HepG2 (cell line): Measurements from ENCODE around the gene ASPRV1. TPM values are rescaled to one million over a fixed set of nuclear protein-coding genes. Genes with fewer than 3 reads are reported as not detected.

Experiments used
- ARNT ChIP-seq: fragments of 450-650 bp; IDR thresholded peaks from 2 replicates; pipeline ENCODE4 v1.6.1; 2017
- CEBPB ChIP-seq: IDR thresholded peaks from 2 replicates; pipeline ENCODE4 v1.6.1; 2011; ENCODE audit warnings: low read depth, low read length, improper control_type of control experiment, borderline replicate concordance
- DMAP1 ChIP-seq: IDR thresholded peaks from 2 replicates; pipeline ENCODE4 v1.6.1; 2016
- DR1 ChIP-seq: sonication (generic); formaldehyde crosslinking; IDR thresholded peaks from 2 replicates; pipeline ENCODE4 v1.8.0; 2021; ENCODE audit warnings: mild to moderate bottlenecking, missing genetic modification reagents, inconsistent platforms
- E2F5 ChIP-seq: sonication (generic); formaldehyde crosslinking; conservative IDR thresholded peaks from 2 replicates; pipeline ENCODE4 v1.4.0; 2020; ENCODE audit warnings: missing genetic modification reagents
- FOXP1 ChIP-seq, 2 experiments: fragments of 450-650 bp in 1 of 2; IDR thresholded peaks; 2 replicates each; pipeline ENCODE4 v1.6.1; 2017 to 2018; ENCODE audit warnings: antibody characterized with exemption in 1 of 2
- HMGA1 ChIP-seq: sonication (generic); formaldehyde crosslinking; conservative IDR thresholded peaks from 2 replicates; pipeline ENCODE4 v1.4.0; 2020; ENCODE audit warnings: missing genetic modification reagents
- HOXA3 ChIP-seq: sonication (generic); formaldehyde crosslinking; IDR thresholded peaks from 2 replicates; pipeline ENCODE4 v1.5.0; 2020; ENCODE audit warnings: missing genetic modification reagents
- SP1 ChIP-seq, 2 experiments: fragments of 450-650 bp in 1 of 2; sonication (generic) in 1 of 2; formaldehyde crosslinking in 1 of 2; IDR thresholded peaks; 2 replicates each; pipeline versions ENCODE4 v1.4.0 to v1.6.1; 2016 to 2020; ENCODE audit warnings: missing genetic modification reagents in 1 of 2
- WIZ ChIP-seq: sonication (generic); formaldehyde crosslinking; IDR thresholded peaks from 2 replicates; pipeline ENCODE4 v1.5.1; 2020; ENCODE audit warnings: mild to moderate bottlenecking, missing genetic modification reagents
- ZNF407 ChIP-seq: sonication (generic); formaldehyde crosslinking; IDR thresholded peaks from one replicate; pipeline ENCODE4 v1.5.1; 2020; ENCODE audit warnings: mild to moderate bottlenecking, missing genetic modification reagents; ENCODE audit errors: not compliant biosample characterization
- ZNF430 ChIP-seq: sonication (generic); formaldehyde crosslinking; IDR thresholded peaks from 2 replicates; pipeline ENCODE4 v1.9.0; 2021; ENCODE audit warnings: mild to moderate bottlenecking, missing genetic modification reagents
- polyA plus RNA-seq, 8 experiments: library from polyadenylated mRNA; depleted of rRNA in 3 of 8; stranded (reverse) in 7 of 8; unstranded in 1 of 8; fragments of >200 nt; fragmentation: Illumina TruSeq in 4 of 8; extraction: Trizol in 4 of 8; gene quantifications; 2 replicates each; pipeline versions ENCODE4 v1.2.1 to v1.2.3, GENCODE V29; 2011 to 2016; ENCODE audit warnings: low read depth in 4 of 8, missing spikeins in 1 of 8, mixed read lengths in 1 of 8; ENCODE audit not compliant: insufficient read depth in 1 of 8
- total RNA-seq, 5 experiments: library from RNA; depleted of rRNA; stranded (reverse); fragments of >200 nt; fragmentation: Illumina TruSeq; extraction: Trizol; gene quantifications; 2 replicates each; pipeline ENCODE4 v1.2.3, GENCODE V29; 2016; ENCODE audit warnings: low read depth in 1 of 5
- TF ChIP-seq, protein P1 (sequence below): sonication (generic); formaldehyde crosslinking; conservative IDR thresholded peaks from 2 replicates; pipeline ENCODE4 v1.4.0; 2020; ENCODE audit warnings: mild to moderate bottlenecking, missing genetic modification reagents, moderate library complexity
- TF ChIP-seq, protein P2 (sequence below), 2 experiments: sonication (generic) in 1 of 2; formaldehyde crosslinking in 1 of 2; IDR thresholded peaks; 2 replicates each; pipeline versions ENCODE4 v1.5.1 to v1.6.1; 2011 to 2020; ENCODE audit warnings: borderline replicate concordance in 1 of 2, low read depth in 1 of 2, low read length in 1 of 2, mild to moderate bottlenecking in 1 of 2, missing genetic modification reagents in 1 of 2, moderate library complexity in 1 of 2

The ASPRV1 gene
- total and polyA plus RNA-seq, 2 of the 13 experiments (the other 11 are each of a cell fraction or from before 2014, with no cell fraction given), result 0.40 to 0.48 TPM

GRCh38 chr2:69975853-69976462 lies 14.5 kb upstream of the ASPRV1 start (continued):
- TF ChIP-seq ZNF407 (CRISPR knock-in tag) (peak; percentile 45), FOXP1 (IDR thresholded peaks at IDR 0.05) (no peak), FOXP1 (CRISPR knock-in tag; IDR thresholded peaks at IDR 0.05) (no peak), E2F5 (no peak), WIZ (CRISPR knock-in tag) (0 out of 2 replicates have a peak, but pooled peaks have one; percentile 61), SP1 (IDR thresholded peaks at IDR 0.05) (no peak), SP1 (CRISPR knock-in tag; IDR thresholded peaks at IDR 0.05) (no peak), DR1 (CRISPR knock-in tag) (no peak), ARNT (no peak), HOXA3 (CRISPR knock-in tag) (peak; percentile 44), DMAP1 (CRISPR knock-in tag) (peak; percentile 70; the same call in 1 of the 2 replicates), ZNF430 (peak; percentile 28; the same call in 1 of the 2 replicates), CEBPB (no peak), HMGA1 (no peak)
- TF ChIP-seq, protein P1, sequence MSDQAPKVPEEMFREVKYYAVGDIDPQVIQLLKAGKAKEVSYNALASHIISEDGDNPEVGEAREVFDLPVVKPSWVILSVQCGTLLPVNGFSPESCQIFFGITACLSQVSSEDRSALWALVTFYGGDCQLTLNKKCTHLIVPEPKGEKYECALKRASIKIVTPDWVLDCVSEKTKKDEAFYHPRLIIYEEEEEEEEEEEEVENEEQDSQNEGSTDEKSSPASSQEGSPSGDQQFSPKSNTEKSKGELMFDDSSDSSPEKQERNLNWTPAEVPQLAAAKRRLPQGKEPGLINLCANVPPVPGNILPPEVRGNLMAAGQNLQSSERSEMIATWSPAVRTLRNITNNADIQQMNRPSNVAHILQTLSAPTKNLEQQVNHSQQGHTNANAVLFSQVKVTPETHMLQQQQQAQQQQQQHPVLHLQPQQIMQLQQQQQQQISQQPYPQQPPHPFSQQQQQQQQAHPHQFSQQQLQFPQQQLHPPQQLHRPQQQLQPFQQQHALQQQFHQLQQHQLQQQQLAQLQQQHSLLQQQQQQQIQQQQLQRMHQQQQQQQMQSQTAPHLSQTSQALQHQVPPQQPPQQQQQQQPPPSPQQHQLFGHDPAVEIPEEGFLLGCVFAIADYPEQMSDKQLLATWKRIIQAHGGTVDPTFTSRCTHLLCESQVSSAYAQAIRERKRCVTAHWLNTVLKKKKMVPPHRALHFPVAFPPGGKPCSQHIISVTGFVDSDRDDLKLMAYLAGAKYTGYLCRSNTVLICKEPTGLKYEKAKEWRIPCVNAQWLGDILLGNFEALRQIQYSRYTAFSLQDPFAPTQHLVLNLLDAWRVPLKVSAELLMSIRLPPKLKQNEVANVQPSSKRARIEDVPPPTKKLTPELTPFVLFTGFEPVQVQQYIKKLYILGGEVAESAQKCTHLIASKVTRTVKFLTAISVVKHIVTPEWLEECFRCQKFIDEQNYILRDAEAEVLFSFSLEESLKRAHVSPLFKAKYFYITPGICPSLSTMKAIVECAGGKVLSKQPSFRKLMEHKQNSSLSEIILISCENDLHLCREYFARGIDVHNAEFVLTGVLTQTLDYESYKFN (CRISPR knock-in tag), result peak; percentile 26; the same call in 1 of the 2 replicates
- TF ChIP-seq, protein P2, sequence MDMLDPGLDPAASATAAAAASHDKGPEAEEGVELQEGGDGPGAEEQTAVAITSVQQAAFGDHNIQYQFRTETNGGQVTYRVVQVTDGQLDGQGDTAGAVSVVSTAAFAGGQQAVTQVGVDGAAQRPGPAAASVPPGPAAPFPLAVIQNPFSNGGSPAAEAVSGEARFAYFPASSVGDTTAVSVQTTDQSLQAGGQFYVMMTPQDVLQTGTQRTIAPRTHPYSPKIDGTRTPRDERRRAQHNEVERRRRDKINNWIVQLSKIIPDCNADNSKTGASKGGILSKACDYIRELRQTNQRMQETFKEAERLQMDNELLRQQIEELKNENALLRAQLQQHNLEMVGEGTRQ (IDR thresholded peaks at IDR 0.05; ENCODE audit: low read depth, low read length), result no peak
- TF ChIP-seq, protein P2 (CRISPR knock-in tag; IDR thresholded peaks at IDR 0.05; ENCODE audit: borderline replicate concordance), result peak; percentile 74; the same call in 1 of the 2 replicates
